ENCODE data around the gene CKB. TPM values are rescaled to one million over a fixed set of nuclear protein-coding genes. Genes with fewer than 3 reads are reported as not detected.

CKB gene
- polyA plus RNA-seq, 2 of the 4 experiments (the other 2 are of a cell fraction), result 52.3 to 79.8 TPM

GRCh38 chr14:103476065-103476464, 46.6 kb downstream of the CKB start:
- no peak for FAIRE-seq
- CTCF ChIA-PET, result interaction anchor here (0.6 to 2.1 kb wide), 3 partner anchors 24 to 518 kb away, joined by 3 to 6 read pairs (median 3); no protein-coding TSS in a partner anchor

GRCh38 chr14:103474893-103475292, 47.7 kb downstream of the CKB start:
- H3K4me3 ChIP-seq, result no peak overlapping the region
- POLR2A ChIA-PET, result no interaction called here
- no peak overlapping the region for H3K27ac ChIP-seq
- H3K4me2 ChIP-seq, result no peak overlapping the region
- no peak for DNase-seq (ENCODE audit: low read depth in 1 of 2, low spot score in 1 of 2)
- no peaks in the 10 kb centered on the region for H3K4me1 ChIP-seq
- no peaks in the 10 kb centered on the region for H3K9me3 ChIP-seq
- TF ChIP-seq ESRRA (IDR thresholded peaks at IDR 0.05; ENCODE audit: borderline replicate concordance, low read length) (no peak), MAFK (IDR thresholded peaks at IDR 0.05; ENCODE audit: partially characterized antibody) (no peak), POLR2A (IDR thresholded peaks at IDR 0.05; ENCODE audit: low read length) (no peak), NFE2L2 (conservative IDR thresholded peaks at IDR 0.05; ENCODE audit: low read length) (no peak), MAX (IDR thresholded peaks at IDR 0.05) (no peak)
- TF ChIP-seq, protein P1, sequence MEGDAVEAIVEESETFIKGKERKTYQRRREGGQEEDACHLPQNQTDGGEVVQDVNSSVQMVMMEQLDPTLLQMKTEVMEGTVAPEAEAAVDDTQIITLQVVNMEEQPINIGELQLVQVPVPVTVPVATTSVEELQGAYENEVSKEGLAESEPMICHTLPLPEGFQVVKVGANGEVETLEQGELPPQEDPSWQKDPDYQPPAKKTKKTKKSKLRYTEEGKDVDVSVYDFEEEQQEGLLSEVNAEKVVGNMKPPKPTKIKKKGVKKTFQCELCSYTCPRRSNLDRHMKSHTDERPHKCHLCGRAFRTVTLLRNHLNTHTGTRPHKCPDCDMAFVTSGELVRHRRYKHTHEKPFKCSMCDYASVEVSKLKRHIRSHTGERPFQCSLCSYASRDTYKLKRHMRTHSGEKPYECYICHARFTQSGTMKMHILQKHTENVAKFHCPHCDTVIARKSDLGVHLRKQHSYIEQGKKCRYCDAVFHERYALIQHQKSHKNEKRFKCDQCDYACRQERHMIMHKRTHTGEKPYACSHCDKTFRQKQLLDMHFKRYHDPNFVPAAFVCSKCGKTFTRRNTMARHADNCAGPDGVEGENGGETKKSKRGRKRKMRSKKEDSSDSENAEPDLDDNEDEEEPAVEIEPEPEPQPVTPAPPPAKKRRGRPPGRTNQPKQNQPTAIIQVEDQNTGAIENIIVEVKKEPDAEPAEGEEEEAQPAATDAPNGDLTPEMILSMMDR (IDR thresholded peaks at IDR 0.05), result no peak
- WGBS (ENCODE audit: missing lambda C conversion rate), result 94% methylated on average over 5 of the region's 5 CpGs
- no peak for ATAC-seq
- FAIRE-seq, result no peak
- CTCF ChIA-PET, result no interaction called here

More at GRCh38 chr14:103476065-103476464, 46.6 kb downstream of the CKB start:
- no peaks in the 10 kb centered on the region for H3K9me3 ChIP-seq
- no peak for DNase-seq (ENCODE audit: low read depth in 1 of 2, low spot score in 1 of 2)
- H3K4me2 ChIP-seq, result no peak overlapping the region
- H3K27ac ChIP-seq, result no peak overlapping the region
- WGBS (ENCODE audit: missing lambda C conversion rate), result 100% methylated on average over 3 of the region's 3 CpGs
- no peak overlapping the region for H3K4me3 ChIP-seq
- ATAC-seq, result no peak
- H3K4me1 ChIP-seq, result no peaks in the 10 kb centered on the region
- TF ChIP-seq, protein P2, sequence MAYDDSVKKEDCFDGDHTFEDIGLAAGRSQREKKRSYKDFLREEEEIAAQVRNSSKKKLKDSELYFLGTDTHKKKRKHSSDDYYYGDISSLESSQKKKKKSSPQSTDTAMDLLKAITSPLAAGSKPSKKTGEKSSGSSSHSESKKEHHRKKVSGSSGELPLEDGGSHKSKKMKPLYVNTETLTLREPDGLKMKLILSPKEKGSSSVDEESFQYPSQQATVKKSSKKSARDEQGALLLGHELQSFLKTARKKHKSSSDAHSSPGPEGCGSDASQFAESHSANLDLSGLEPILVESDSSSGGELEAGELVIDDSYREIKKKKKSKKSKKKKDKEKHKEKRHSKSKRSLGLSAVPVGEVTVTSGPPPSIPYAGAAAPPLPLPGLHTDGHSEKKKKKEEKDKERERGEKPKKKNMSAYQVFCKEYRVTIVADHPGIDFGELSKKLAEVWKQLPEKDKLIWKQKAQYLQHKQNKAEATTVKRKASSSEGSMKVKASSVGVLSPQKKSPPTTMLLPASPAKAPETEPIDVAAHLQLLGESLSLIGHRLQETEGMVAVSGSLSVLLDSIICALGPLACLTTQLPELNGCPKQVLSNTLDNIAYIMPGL (CRISPR knock-in tag; IDR thresholded peaks at IDR 0.05; ENCODE audit: borderline replicate concordance), result no peak
- no peak for TF ChIP-seq SREBF2 (IDR thresholded peaks at IDR 0.05)
- TF ChIP-seq FOXS1 (CRISPR knock-in tag; IDR thresholded peaks at IDR 0.05), result no peak
- TF ChIP-seq RAD21 (conservative IDR thresholded peaks at IDR 0.05 in 1 of 2, IDR thresholded peaks at IDR 0.05 in 1 of 2), result no peak
- TF ChIP-seq ESRRA (IDR thresholded peaks at IDR 0.05; ENCODE audit: borderline replicate concordance, low read length), result no peak
- TF ChIP-seq, protein P1 (IDR thresholded peaks at IDR 0.05), result no peak
- TF ChIP-seq, protein P3, sequence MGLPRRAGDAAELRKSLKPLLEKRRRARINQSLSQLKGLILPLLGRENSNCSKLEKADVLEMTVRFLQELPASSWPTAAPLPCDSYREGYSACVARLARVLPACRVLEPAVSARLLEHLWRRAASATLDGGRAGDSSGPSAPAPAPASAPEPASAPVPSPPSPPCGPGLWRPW (IDR thresholded peaks at IDR 0.05), result no peak
- POLR2A ChIA-PET, result no interaction called here

DNA sequence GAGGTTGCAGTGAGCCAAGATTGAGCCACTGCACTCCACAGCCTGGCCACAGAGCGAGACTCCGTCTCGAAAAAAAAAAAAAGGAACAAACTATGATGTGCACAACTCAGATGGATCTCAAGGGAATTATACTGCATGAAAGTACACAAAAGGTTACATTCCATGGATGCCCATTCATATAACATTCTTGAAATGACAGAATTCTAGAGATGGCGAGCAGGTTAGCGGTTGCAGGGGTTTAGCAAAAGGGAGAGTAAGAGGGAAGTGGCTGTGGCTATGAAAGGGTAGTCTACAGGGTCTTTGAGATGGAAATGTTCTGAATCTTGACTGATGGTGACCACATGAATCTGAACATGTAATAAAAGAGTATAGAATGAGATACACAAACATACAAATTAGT, 49.7 kb downstream of the CKB start:
- ATAC-seq, result no peak
- ChIA-PET POLR2A (no interaction called here), CTCF (interaction anchor here (0.9 kb wide), 1 partner anchor 46 kb away, joined by 3 read pairs; no protein-coding TSS in a partner anchor)
- H3K9me3 ChIP-seq, result no peaks in the 10 kb centered on the region
- H3K4me2 ChIP-seq, result no peak overlapping the region
- TF ChIP-seq HOXB5 (CRISPR knock-in tag; IDR thresholded peaks at IDR 0.05) (no peak), EP300 (IDR thresholded peaks at IDR 0.05) (no peak), HOXB13 (CRISPR knock-in tag; IDR thresholded peaks at IDR 0.05; ENCODE audit: low read depth) (no peak), NPAS2 (CRISPR knock-in tag; IDR thresholded peaks at IDR 0.05; ENCODE audit: borderline replicate concordance) (no peak), JUN (IDR thresholded peaks at IDR 0.05) (no peak), NR3C1 (IDR thresholded peaks at IDR 0.05) (no peak), TP53 (CRISPR knock-in tag; IDR thresholded peaks at IDR 0.05) (no peak), SMC3 (IDR thresholded peaks at IDR 0.05) (no peak)
- DNase-seq (ENCODE audit: low read depth in 1 of 2, low spot score in 1 of 2), result no peak
- H3K27ac ChIP-seq, result no peak overlapping the region
- FAIRE-seq, result no peak
- no peak overlapping the region for H3K4me3 ChIP-seq
- H3K4me1 ChIP-seq, result no peaks in the 10 kb centered on the region
- 88% methylated on average over 5 of the region's 5 CpGs for WGBS (ENCODE audit: missing lambda C conversion rate)

Small RNAs within 50 kb of the gene (small RNA-seq; reads per million reads assigned to genes)
- gene RNU4-68P (0 reads per million in 6 experiments), gene RNU7-160P (0 reads per million in 6 experiments)

Other genes with a start within 250 kb of the CKB start
- gene EIF5, start 188.6 kb downstream of the CKB start, polyA plus RNA-seq (2011; rRNA removed), result 509 and 591 TPM in 2 replicates
- 276 to 288 TPM (median 281 TPM) in 3 replicates for gene EIF5, start 188.6 kb downstream of the CKB start, polyA plus RNA-seq (2017; fragmentation: RNase III; extraction: RNeasy Plus Mini Kit Qiagen cat#74134 plus additional on column Dnase treatment)
- gene MARK3, start 137.4 kb downstream of the CKB start, polyA plus RNA-seq (2011; rRNA removed), result 89.9 and 97.6 TPM in 2 replicates
- gene MARK3, start 137.4 kb downstream of the CKB start, polyA plus RNA-seq (2017; fragmentation: RNase III; extraction: RNeasy Plus Mini Kit Qiagen cat#74134 plus additional on column Dnase treatment), result 59.7 to 66.2 TPM (median 60.4 TPM) in 3 replicates
- gene TRMT61A, start 6.4 kb upstream of the CKB start, polyA plus RNA-seq (2011; rRNA removed), result 8.3 TPM in 2 replicates
- gene TRMT61A, start 6.4 kb upstream of the CKB start, polyA plus RNA-seq (2017; fragmentation: RNase III; extraction: RNeasy Plus Mini Kit Qiagen cat#74134 plus additional on column Dnase treatment), result 19.3 to 20.5 TPM (median 19.4 TPM) in 3 replicates
- 20.4 and 20.8 TPM in 2 replicates for gene BAG5, start 39.8 kb upstream of the CKB start, polyA plus RNA-seq (2011; rRNA removed)
- 23.8 to 25.4 TPM (median 24.8 TPM) in 3 replicates for gene BAG5, start 39.8 kb upstream of the CKB start, polyA plus RNA-seq (2017; fragmentation: RNase III; extraction: RNeasy Plus Mini Kit Qiagen cat#74134 plus additional on column Dnase treatment)
- gene COA8, start 40.1 kb upstream of the CKB start, polyA plus RNA-seq (2011; rRNA removed), result 23.2 and 29.8 TPM in 2 replicates
- gene COA8, start 40.1 kb upstream of the CKB start, polyA plus RNA-seq (2017; fragmentation: RNase III; extraction: RNeasy Plus Mini Kit Qiagen cat#74134 plus additional on column Dnase treatment), result 32.1 to 38.2 TPM (median 34.9 TPM) in 3 replicates
- gene KLC1, start 106.4 kb upstream of the CKB start, polyA plus RNA-seq (2011; rRNA removed), result 106 and 150 TPM in 2 replicates
- 74.8 to 82.9 TPM (median 81.8 TPM) in 3 replicates for gene KLC1, start 106.4 kb upstream of the CKB start, polyA plus RNA-seq (2017; fragmentation: RNase III; extraction: RNeasy Plus Mini Kit Qiagen cat#74134 plus additional on column Dnase treatment)
- 23.0 and 23.2 TPM in 2 replicates for gene XRCC3, start 192.6 kb upstream of the CKB start, polyA plus RNA-seq (2011; rRNA removed)
- 26.3 to 28.1 TPM (median 27.4 TPM) in 3 replicates for gene XRCC3, start 192.6 kb upstream of the CKB start, polyA plus RNA-seq (2017; fragmentation: RNase III; extraction: RNeasy Plus Mini Kit Qiagen cat#74134 plus additional on column Dnase treatment)
- gene ZFYVE21, start 193.0 kb upstream of the CKB start, polyA plus RNA-seq (2011; rRNA removed), result 28.7 and 29.0 TPM in 2 replicates
- 29.1 to 34.1 TPM (median 33.0 TPM) in 3 replicates for gene ZFYVE21, start 193.0 kb upstream of the CKB start, polyA plus RNA-seq (2017; fragmentation: RNase III; extraction: RNeasy Plus Mini Kit Qiagen cat#74134 plus additional on column Dnase treatment)

Data from A549 (cell line).